GM12872 (cell line): Measurements from ENCODE around the gene PLAAT3.

Experiments used
- TF ChIP-seq, protein P1 (sequence below): IDR thresholded peaks from 3 replicates; pipeline ENCODE4 v1.5.1; 2011; ENCODE audit warnings: low read depth, mild to moderate bottlenecking, low read length, moderate library complexity; ENCODE audit not compliant: insufficient read depth

The PLAAT3 gene

DNA sequence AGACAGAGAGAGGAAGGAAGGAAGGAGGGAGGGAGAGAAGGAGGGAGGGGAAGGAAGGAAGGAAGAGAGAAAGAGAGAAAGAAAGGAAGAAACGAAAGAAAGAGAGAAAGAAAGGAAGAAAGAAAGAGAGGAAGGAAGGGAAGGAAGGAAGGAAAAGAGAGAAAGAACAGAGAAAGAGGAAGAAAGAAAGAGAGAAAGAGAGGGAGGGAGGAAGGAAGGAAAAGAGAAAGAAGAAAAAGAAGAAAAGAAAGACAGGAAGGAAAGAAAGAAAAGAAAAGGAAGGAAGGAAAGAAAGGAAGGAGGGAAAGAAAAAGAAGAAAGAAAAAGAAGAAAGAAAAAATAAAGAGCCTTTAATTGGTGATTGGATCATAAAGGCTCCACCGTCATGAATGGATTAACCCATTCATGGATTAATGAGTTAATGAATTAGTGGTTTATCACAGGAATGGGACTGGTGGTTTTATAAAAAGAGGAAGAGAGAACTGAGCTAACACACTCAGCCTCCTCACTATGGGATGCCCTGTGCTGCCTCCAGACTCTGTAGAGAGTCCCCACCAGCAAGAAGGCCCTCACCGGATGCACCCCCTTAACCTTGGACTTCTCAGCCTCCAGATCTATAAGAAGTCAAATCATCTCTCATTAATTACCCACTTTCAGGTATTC is 42.1 kb downstream of the PLAAT3 start:
- TF ChIP-seq, protein P1, sequence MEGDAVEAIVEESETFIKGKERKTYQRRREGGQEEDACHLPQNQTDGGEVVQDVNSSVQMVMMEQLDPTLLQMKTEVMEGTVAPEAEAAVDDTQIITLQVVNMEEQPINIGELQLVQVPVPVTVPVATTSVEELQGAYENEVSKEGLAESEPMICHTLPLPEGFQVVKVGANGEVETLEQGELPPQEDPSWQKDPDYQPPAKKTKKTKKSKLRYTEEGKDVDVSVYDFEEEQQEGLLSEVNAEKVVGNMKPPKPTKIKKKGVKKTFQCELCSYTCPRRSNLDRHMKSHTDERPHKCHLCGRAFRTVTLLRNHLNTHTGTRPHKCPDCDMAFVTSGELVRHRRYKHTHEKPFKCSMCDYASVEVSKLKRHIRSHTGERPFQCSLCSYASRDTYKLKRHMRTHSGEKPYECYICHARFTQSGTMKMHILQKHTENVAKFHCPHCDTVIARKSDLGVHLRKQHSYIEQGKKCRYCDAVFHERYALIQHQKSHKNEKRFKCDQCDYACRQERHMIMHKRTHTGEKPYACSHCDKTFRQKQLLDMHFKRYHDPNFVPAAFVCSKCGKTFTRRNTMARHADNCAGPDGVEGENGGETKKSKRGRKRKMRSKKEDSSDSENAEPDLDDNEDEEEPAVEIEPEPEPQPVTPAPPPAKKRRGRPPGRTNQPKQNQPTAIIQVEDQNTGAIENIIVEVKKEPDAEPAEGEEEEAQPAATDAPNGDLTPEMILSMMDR: no peak

DNA sequence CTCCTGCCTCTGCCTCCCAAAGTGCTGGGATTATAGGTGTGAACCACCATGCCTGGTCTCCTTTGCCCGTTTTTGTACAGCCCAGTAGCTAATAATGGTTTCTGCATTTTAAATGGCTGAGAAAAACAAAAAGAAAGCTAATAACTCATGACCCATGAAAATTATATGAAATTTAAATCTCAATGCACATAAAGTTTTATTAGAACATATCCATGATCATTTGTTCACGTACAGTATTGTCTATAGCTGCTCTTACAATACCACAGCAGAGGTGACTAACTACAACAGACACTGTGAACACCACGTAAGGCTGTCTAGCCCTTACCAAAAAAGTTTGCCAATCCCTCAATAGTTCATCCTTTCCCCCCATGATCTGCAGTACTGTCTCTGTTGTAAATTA is 44.7 kb downstream of the PLAAT3 start:
- TF ChIP-seq, protein P1: no peak

DNA sequence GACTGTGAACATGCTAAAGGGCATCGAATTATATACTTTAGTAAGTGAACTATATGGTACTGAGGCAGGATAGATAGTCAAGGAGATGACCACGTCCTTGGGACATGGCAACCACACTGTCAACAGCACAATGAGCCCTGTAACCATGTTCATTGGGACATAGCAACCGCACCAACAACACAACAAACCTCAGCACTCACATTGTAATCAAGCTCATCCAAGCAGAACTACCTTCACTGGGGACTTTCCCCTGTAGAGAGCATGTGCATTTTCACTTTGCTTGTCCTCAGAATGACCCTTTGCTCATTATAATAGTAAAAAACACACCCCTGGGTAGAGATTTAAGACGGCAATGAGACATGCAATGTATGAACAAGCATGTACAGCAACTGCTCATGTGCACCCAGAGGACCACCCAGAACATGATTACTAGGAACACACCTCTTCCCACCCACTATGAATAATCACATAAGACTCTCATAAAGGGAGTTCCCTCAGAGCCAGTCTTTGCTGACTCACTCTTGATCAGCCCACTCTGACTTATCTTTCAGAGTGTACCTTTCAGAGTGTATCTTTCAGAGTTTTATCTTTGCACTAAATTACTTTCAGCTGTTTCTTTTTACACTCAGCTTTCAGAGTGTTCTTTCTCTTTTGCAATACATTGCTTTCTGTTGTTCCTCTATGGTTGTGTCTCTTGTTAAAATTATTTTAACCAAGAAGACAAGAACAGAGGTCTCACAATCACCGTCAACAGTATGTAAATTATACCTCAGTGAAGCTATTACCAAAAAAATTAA is 47.0 kb downstream of the PLAAT3 start:
- TF ChIP-seq, protein P1: no peak

DNA sequence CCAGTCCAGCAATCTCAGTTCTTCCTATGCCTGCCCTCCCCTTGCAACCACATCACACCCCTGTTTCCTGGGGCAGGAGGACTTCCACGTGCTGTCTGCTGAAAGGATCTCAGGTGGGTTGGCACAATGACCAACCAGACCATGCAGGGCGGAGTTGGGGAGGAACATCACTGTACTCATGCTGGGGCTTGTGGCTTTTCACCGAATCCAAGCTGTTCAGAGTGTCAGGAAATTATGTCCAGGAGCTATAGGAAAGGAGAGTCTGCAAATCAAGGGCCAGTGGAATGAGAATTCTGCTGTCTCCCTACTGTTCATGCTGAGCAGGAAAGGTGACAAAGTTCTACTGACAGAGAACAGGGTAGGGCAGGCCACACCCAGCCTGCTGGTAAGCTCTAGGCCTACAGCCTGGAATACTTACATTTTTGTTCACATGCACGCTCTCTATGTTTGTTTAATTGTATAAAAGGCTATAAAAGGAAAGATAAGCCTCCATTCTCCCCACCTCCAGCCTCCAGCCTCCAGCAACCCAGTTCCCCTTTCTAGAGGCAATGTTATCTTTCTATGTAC is 49.4 kb downstream of the PLAAT3 start:
- TF ChIP-seq, protein P1: no peak

DNA sequence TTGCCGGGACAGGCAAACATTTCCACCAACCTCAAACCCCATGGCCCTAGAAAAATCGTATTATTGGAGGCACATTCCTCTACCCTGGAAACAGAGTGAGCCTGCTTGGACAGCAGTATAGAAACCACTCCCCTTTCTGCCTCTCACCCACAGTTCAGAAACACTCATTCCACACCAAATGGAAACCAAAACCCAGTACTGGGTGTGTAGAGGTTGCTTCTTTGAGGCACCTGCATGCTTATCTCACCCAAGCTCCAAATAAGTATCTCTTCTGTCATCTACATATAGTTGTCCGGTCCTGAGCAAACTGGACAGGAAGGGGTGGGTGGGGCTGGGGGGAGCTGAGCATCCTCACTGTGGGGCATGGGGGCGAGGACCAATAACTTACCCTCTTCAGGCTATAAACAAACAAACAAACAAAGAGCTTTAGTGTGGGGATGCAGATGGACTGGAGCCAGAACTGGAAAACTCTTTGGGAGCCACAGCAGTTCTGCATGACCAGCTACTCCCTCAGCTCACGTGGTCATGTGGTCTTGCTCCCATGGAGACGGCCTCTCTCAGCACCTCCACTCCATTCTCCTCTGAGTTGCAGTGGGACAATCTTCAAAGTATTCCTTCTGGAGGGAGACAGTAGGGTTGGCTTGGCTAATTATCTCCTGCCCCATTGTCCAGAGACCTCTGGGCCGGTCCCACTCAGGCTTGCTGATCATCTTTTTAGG is 50.0 kb downstream of the PLAAT3 start:
- TF ChIP-seq, protein P1: no peak

DNA sequence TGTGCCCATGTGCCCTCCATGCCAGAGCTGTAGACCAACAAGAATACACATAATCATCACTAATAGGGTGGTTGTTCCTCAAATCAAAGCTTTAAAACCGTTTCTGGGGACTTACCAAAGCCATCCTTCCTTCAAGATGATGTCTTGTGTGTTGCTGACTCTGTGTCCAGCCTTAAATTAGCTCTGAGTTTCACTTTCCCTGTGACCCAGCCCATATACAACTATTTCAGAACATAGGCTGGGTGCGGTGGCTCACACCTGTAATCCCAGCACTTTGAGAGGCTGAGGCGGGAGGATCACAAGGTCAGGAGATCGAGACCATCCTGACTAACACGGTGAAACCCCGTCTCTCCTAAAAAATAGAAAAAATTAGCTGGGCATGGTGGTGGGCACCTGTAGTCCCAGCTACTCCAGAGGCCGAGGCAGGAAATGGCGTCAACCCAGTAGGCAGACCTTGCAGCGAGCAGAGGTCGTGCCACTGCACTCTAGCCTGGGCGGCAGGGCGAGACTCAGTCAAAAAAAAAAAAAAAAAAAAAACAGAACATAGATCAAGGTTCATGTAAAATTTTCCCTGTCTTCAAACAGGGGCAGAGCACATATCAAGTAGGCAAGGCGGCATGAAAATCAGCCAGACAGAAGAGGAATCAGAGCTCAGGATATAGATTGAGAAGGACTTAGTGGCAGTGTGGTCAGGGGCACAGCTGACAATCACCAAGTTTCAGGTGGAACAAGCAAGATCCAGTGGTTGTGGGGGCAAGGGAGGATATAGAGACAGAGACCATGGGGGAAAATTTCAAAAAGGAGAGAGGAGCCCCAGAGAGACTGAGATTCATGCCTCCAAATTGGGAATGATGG is 50.8 kb downstream of the PLAAT3 start, which contains the start of gene PLAAT2:
Gene PLAAT2, minus strand, starts transcription at position 179 of the 855 bp plus-strand sequence. Its CDS starts 55 bp downstream, at position 124.
- TF ChIP-seq, protein P1: no peak
